Smooth muscle cell (in vitro differentiated cells): ENCODE data around the gene TCEAL4. TPM values are rescaled to one million over a fixed set of nuclear protein-coding genes. Genes with fewer than 3 reads are reported as not detected.

ENCODE experiments used
- DNase-seq: peaks from one replicate; lab custom pipeline; 2025; ENCODE audit not compliant: unreplicated experiment; lab: John Stamatoyannopoulos, UW
- H2AFZ ChIP-seq: fragments of 200-600 bp; sonication (generic); 2 replicates; pipeline ENCODE4 v1.6.0; 2016; ENCODE audit warnings: antibody characterized with exemption, low read depth, mild to moderate bottlenecking
- H3F3A ChIP-seq: fragments of 200-600 bp; sonication (generic); 2 replicates; pipeline ENCODE4 v1.6.0; 2017; ENCODE audit warnings: antibody characterized with exemption, low read depth
- H3K27ac ChIP-seq: fragments of 200-600 bp; sonication (generic); 2 replicates; pipeline ENCODE4 v1.5.1; 2016; ENCODE audit warnings: low read depth, mild to moderate bottlenecking
- H3K27me3 ChIP-seq: fragments of 200-600 bp; sonication (generic); 2 replicates; pipeline ENCODE4 v1.6.1; 2016; ENCODE audit warnings: low read depth, mild to moderate bottlenecking
- H3K36me3 ChIP-seq: fragments of 200-600 bp; sonication (generic); 2 replicates; pipeline ENCODE4 v1.5.1; 2016; ENCODE audit warnings: low read depth
- H3K4me1 ChIP-seq: fragments of 200-600 bp; sonication (generic); 2 replicates; pipeline ENCODE4 v1.5.1; 2016; ENCODE audit warnings: low read depth
- H3K4me2 ChIP-seq: fragments of 200-600 bp; sonication (generic); 2 replicates; pipeline ENCODE4 v1.6.0; 2016; ENCODE audit warnings: mild to moderate bottlenecking
- H3K4me3 ChIP-seq: fragments of 200-600 bp; sonication (generic); 2 replicates; pipeline ENCODE4 v1.5.1; 2016; ENCODE audit warnings: mild to moderate bottlenecking
- H3K79me2 ChIP-seq: fragments of 200-600 bp; sonication (generic); 2 replicates; pipeline ENCODE4 v1.6.0; 2016; ENCODE audit warnings: low read depth, mild to moderate bottlenecking
- H3K9ac ChIP-seq: fragments of 200-600 bp; sonication (generic); 2 replicates; pipeline ENCODE4 v1.6.0; 2016; ENCODE audit warnings: low read depth
- H3K9me3 ChIP-seq: fragments of 200-600 bp; sonication (generic); replicated peaks from 2 replicates; pipeline ENCODE4 v1.5.1; 2016; ENCODE audit warnings: low read depth
- H4K20me1 ChIP-seq: fragments of 200-600 bp; sonication (generic); 2 replicates; pipeline ENCODE4 v1.6.0; 2016; ENCODE audit warnings: low read depth
- CTCF ChIP-seq: fragments of 200-600 bp; sonication (generic); IDR thresholded peaks from 2 replicates; pipeline ENCODE4 v1.5.1; 2017; ENCODE audit warnings: borderline replicate concordance, mild to moderate bottlenecking, antibody characterized with exemption; ENCODE audit not compliant: insufficient read depth, poor library complexity, severe bottlenecking
- WGBS: methylation state at CpG from one replicate; pipeline ENCODE4 v1.1.7; 2016; ENCODE audit warnings: low lambda C conversion rate; 5-methylcytosine and 5-hydroxymethylcytosine counted together
- polyA plus RNA-seq: library from polyadenylated mRNA; unstranded; fragments of >200 nt; fragmentation: Nextera tagmentation; extraction: Ambion mirVana; gene quantifications from 2 replicates; pipeline ENCODE4 v1.2.1, GENCODE V29; 2016
- total RNA-seq: library from RNA; depleted of rRNA; stranded (reverse); fragments of >200 nt; gene quantifications from 2 replicates; pipeline ENCODE4 v1.2.3, GENCODE V29; 2014

The TCEAL4 gene
- total and polyA plus RNA-seq, 2 experiments from 2014 or later, result 40.2 to 76.2 TPM

- H3K36me3 ChIP-seq, result no peaks in the 10 kb centered on the region
- no peaks in the 10 kb centered on the region for H3K27me3 ChIP-seq
- peak within 1 kb of the TSS; percentile 93 for H3K4me2 ChIP-seq
- no peaks in the 10 kb centered on the region for H4K20me1 ChIP-seq
- no peaks in the 10 kb centered on the region for H3F3A ChIP-seq
- no peaks in the 10 kb centered on the region for H3K79me2 ChIP-seq
- H3K4me3 ChIP-seq, result peak within 1 kb of the TSS; percentile 95
- no peaks in the 10 kb centered on the region for H3K4me1 ChIP-seq
- H3K27ac ChIP-seq, result peak within 1 kb of the TSS; percentile 79
- peak within 1 kb of the TSS; percentile 97 for H3K9ac ChIP-seq
- peak within 1 kb of the TSS; percentile 97 for H2AFZ ChIP-seq
- 11% methylated on average over 36 of the region's 59 CpGs for WGBS
- peak; percentile 17 for DNase-seq
- no peaks in the 10 kb centered on the region for H3K9me3 ChIP-seq
- TF ChIP-seq CTCF, result no peak
Measured at GRCh38 chrX:103607364-103608305, 22.3 kb downstream of the TCEAL4 start, which contains the start of gene TCEAL3. Gene TCEAL3 (plus strand): TSS chrX:103607963. CDS start chrX:103609065, 1,102 bp downstream.

- DNase-seq, result no peak
- 36% methylated on average over 15 of the region's 21 CpGs for WGBS
- H3K27me3 ChIP-seq, result no peaks in the 10 kb centered on the region
Measured at GRCh38 chrX:103608306-103608963, 23.1 kb downstream of the TCEAL4 start.

DNA sequence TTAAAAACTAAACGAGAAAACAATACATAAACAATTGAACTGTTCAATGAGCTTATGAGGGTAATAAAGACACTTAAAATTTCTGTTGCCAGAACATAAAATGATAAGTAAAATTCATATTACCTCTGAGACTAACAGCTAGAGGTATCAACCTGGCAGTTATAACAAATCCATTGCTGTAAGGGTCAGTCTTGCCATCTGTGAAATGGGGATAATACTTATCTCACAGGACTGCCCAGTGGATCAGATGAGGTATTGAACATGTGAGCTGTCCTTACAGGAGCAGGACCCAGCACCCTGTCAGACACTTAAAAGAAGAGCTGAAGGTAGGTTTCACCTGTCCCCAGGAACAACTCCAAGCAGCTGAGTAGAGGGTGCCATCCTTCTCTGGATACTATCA lies 25.0 kb downstream of the TCEAL4 start:
- H3K4me1 ChIP-seq, result no peaks in the 10 kb centered on the region
- H3K27me3 ChIP-seq, result no peaks in the 10 kb centered on the region
- 94% methylated on average over 1 of the region's 1 CpG for WGBS
- no peaks in the 10 kb centered on the region for H3K79me2 ChIP-seq
- H3F3A ChIP-seq, result no peaks in the 10 kb centered on the region
- H3K4me3 ChIP-seq, result no peak overlapping the region
- no peak overlapping the region for H3K4me2 ChIP-seq
- H3K36me3 ChIP-seq, result no peaks in the 10 kb centered on the region
- H4K20me1 ChIP-seq, result no peaks in the 10 kb centered on the region
- H3K9me3 ChIP-seq, result no peaks in the 10 kb centered on the region
- no peak overlapping the region for H3K9ac ChIP-seq
- no peak overlapping the region for H2AFZ ChIP-seq
- no peak for DNase-seq
- TF ChIP-seq CTCF, result no peak
- no peak overlapping the region for H3K27ac ChIP-seq

More at GRCh38 chrX:103608306-103608963, 23.1 kb downstream of the TCEAL4 start:
- Histone ChIP-seq H3K79me2 (no peaks in the 10 kb centered on the region), H4K20me1 (no peaks in the 10 kb centered on the region), H3K9me3 (no peaks in the 10 kb centered on the region), H3K4me1 (no peaks in the 10 kb centered on the region), H3K27ac (peak overlapping the region; percentile 79), H3K4me2 (peak overlapping the region; percentile 93), H3K4me3 (peak overlapping the region; percentile 95), H2AFZ (peak overlapping the region; percentile 97), H3K36me3 (no peaks in the 10 kb centered on the region), H3K9ac (peak overlapping the region; percentile 97), H3F3A (no peaks in the 10 kb centered on the region)
- no peak for TF ChIP-seq CTCF
